Liver (tissue), 9 donors: ENCODE measurements around the gene HRCT1. TPM values are rescaled to one million over a fixed set of nuclear protein-coding genes. Genes with fewer than 3 reads are reported as not detected.

Experiments
- DNase-seq: peaks from one replicate; pipeline ENCODE4 v3.0.0-alpha.2; 2017; ENCODE audit warnings: low spot score
- H3K27ac ChIP-seq, 2 donors: one replicate each; pipeline ENCODE4 v1.7.0; 2013; ENCODE audit warnings: inconsistent platforms in 2 of 2, low read length in 2 of 2, control low read depth in 1 of 2, low read depth in 1 of 2, mild to moderate bottlenecking in 1 of 2
- H3K27me3 ChIP-seq, 4 donors: one replicate each; pipeline versions ENCODE4 v1.6.1 to v1.7.0; 2013; ENCODE audit warnings: low read length in 3 of 4, inconsistent platforms in 1 of 4, mild to moderate bottlenecking in 1 of 4, moderate library complexity in 1 of 4; ENCODE audit not compliant: control insufficient read depth in 4 of 4, insufficient read depth in 4 of 4
- H3K36me3 ChIP-seq, 4 donors: one replicate each; pipeline versions ENCODE4 v1.6.1 to v1.7.0; 2013; ENCODE audit warnings: low read length in 3 of 4, mild to moderate bottlenecking in 3 of 4, low read depth in 1 of 4, moderate library complexity in 1 of 4; ENCODE audit not compliant: control insufficient read depth in 4 of 4, insufficient read depth in 3 of 4
- H3K4me1 ChIP-seq, 4 donors: one replicate each; pipeline versions ENCODE4 v1.6.1 to v1.7.0; 2013; ENCODE audit warnings: low read length in 3 of 4, mild to moderate bottlenecking in 3 of 4, moderate library complexity in 1 of 4; ENCODE audit not compliant: control insufficient read depth in 4 of 4, insufficient read depth in 4 of 4
- H3K4me3 ChIP-seq, 3 donors: one replicate each; pipeline versions ENCODE4 v1.6.1 to v1.7.0; 2013; ENCODE audit warnings: low read length in 3 of 3, control low read depth in 1 of 3, low read depth in 1 of 3, mild to moderate bottlenecking in 1 of 3
- H3K9ac ChIP-seq, 2 donors: one replicate each; pipeline ENCODE4 v1.7.0; 2013; ENCODE audit warnings: low read length in 2 of 2, mild to moderate bottlenecking in 2 of 2, moderate library complexity in 2 of 2, control low read depth in 1 of 2, low read depth in 1 of 2
- H3K9me3 ChIP-seq, 4 donors: one replicate each; pipeline versions ENCODE4 v1.6.1 to v1.7.0; 2013; ENCODE audit warnings: low read length in 3 of 4; ENCODE audit not compliant: control insufficient read depth in 4 of 4
- ATF3 ChIP-seq: IDR thresholded peaks from 2 replicates; pipeline ENCODE4 v1.6.1; 2016; ENCODE audit warnings: antibody characterized with exemption
- CTCF ChIP-seq: fragments of 150-350 bp; IDR thresholded peaks from 2 replicates; pipeline ENCODE4 v1.5.1; 2017; ENCODE audit warnings: improper control_type of control experiment, low read depth, low read length; ENCODE audit not compliant: missing input control
- FOXA1 ChIP-seq: IDR thresholded peaks from 2 replicates; pipeline ENCODE4 v1.6.1; 2016; ENCODE audit warnings: antibody characterized with exemption
- FOXA2 ChIP-seq: IDR thresholded peaks from 2 replicates; pipeline ENCODE4 v1.6.1; 2016; ENCODE audit warnings: antibody characterized with exemption
- GABPA ChIP-seq, 2 donors: IDR thresholded peaks in 1 of 2; conservative IDR thresholded peaks in 1 of 2; 2 replicates each; pipeline ENCODE4 v1.6.1; 2016; ENCODE audit warnings: antibody characterized with exemption in 2 of 2, mild to moderate bottlenecking in 1 of 2, moderate library complexity in 1 of 2
- HNF4A ChIP-seq, 2 donors: conservative IDR thresholded peaks; 2 replicates each; pipeline ENCODE4 v1.6.1; 2016; ENCODE audit warnings: antibody characterized with exemption in 2 of 2, mild to moderate bottlenecking in 2 of 2
- HNF4G ChIP-seq: IDR thresholded peaks from 2 replicates; pipeline ENCODE4 v1.6.1; 2016; ENCODE audit warnings: antibody characterized with exemption
- JUND ChIP-seq, 2 donors: IDR thresholded peaks; 2 replicates each; pipeline ENCODE4 v1.6.1; 2016; ENCODE audit warnings: antibody characterized with exemption in 2 of 2
- MAX ChIP-seq: IDR thresholded peaks from 2 replicates; pipeline ENCODE4 v1.6.1; 2016; ENCODE audit warnings: antibody characterized with exemption
- NR2F2 ChIP-seq: IDR thresholded peaks from 2 replicates; pipeline ENCODE4 v1.6.1; 2016; ENCODE audit warnings: antibody characterized with exemption
- RAD21 ChIP-seq, 2 donors: IDR thresholded peaks; 2 replicates each; pipeline ENCODE4 v1.6.1; 2016; ENCODE audit warnings: antibody characterized with exemption in 2 of 2, mild to moderate bottlenecking in 2 of 2
- RXRA ChIP-seq, 2 donors: IDR thresholded peaks; 2 replicates each; pipeline ENCODE4 v1.6.1; 2017 to 2018; ENCODE audit warnings: antibody characterized with exemption in 2 of 2, mild to moderate bottlenecking in 1 of 2
- TAF1 ChIP-seq: conservative IDR thresholded peaks from 2 replicates; pipeline ENCODE4 v1.6.1; 2016; ENCODE audit warnings: antibody characterized with exemption, mild to moderate bottlenecking
- YY1 ChIP-seq: IDR thresholded peaks from 2 replicates; pipeline ENCODE4 v1.6.1; 2016; ENCODE audit warnings: antibody characterized with exemption, mild to moderate bottlenecking
- ZBTB33 ChIP-seq: IDR thresholded peaks from 2 replicates; pipeline ENCODE4 v1.6.1; 2016; ENCODE audit warnings: antibody characterized with exemption
- WGBS: extraction: QIAGEN DNeasy Blood & Tissue Kit; methylation state at CpG from one replicate; pipeline ENCODE4 v1.1.7; 2013; 5-methylcytosine and 5-hydroxymethylcytosine counted together
- polyA plus RNA-seq, 2 donors: library from polyadenylated mRNA; stranded (reverse) in 1 of 2; unstranded in 1 of 2; fragments of 200-250 nt in 1 of 2; fragments of >200 nt in 1 of 2; fragmentation: Nextera tagmentation in 1 of 2; extraction: Ambion mirVana in 1 of 2; gene quantifications; one replicate each; pipeline versions ENCODE4 v1.2.1 to v1.2.3, GENCODE V29; 2013 to 2015
- total RNA-seq, 2 donors: library from RNA; depleted of rRNA; stranded (reverse); fragments of >200 nt; gene quantifications; one replicate each; pipeline ENCODE4 v1.2.3, GENCODE V29; 2014
- donor health status: healthy.
- donor health status: healthy.
- donor health status: healthy.
- donor health status: healthy.
- donor health status: healthy.

The HRCT1 gene
- total and polyA plus RNA-seq, 4 donors: 0.08 to 2.9 (median 0.27) TPM

- DNase-seq: no peak
- Histone ChIP-seq H3K4me1 (peaks cover 16 to 40% (median 33%) of the 10 kb centered on the region in 4 donors), H3K27ac (peak overlapping the region; percentile 67 to 78), H3K9me3 (no peaks in the 10 kb centered on the region), H3K9ac (no peak overlapping the region), H3K27me3 (no peaks in the 10 kb centered on the region), H3K4me3 (no peak overlapping the region), H3K36me3 (no peaks in the 10 kb centered on the region)
- WGBS: 77% methylated on average over 8 of the region's 8 CpGs
- no peak for TF ChIP-seq CTCF
- no peak for TF ChIP-seq GABPA (IDR thresholded peaks at IDR 0.05 in 1 of 2, conservative IDR thresholded peaks at IDR 0.05 in 1 of 2)
- no peak for TF ChIP-seq HNF4G
- TF ChIP-seq NR2F2: no peak
- TF ChIP-seq MAX: no peak
- no peak for TF ChIP-seq JUND (IDR thresholded peaks at IDR 0.05)
- TF ChIP-seq FOXA1: no peak
- TF ChIP-seq TAF1: no peak
Measured at GRCh38 chr9:35905051-35905781, 786 bp upstream of the HRCT1 start.

- Histone ChIP-seq H3K36me3 (no peaks in the 10 kb centered on the region), H3K4me3 (no peak overlapping the region), H3K27me3 (no peaks in the 10 kb centered on the region), H3K27ac (peak overlapping the region; percentile 74 to 78), H3K4me1 (peaks cover 16 to 49% (median 35%) of the 10 kb centered on the region in 4 donors), H3K9me3 (no peaks in the 10 kb centered on the region), H3K9ac (no peak overlapping the region)
- WGBS: 56% methylated on average over 14 of the region's 14 CpGs
- peak in 1 of 2 donors; percentile 5 for TF ChIP-seq HNF4A (conservative IDR thresholded peaks at IDR 0.05)
- no peak for TF ChIP-seq TAF1
- TF ChIP-seq FOXA2: no peak
- no peak for TF ChIP-seq RAD21 (IDR thresholded peaks at IDR 0.05)
- TF ChIP-seq RXRA (IDR thresholded peaks at IDR 0.05): peak in 1 of 2 donors; percentile 32
- DNase-seq: no peak
Measured at GRCh38 chr9:35906923-35907699, 1.1 kb downstream of the HRCT1 start.

GRCh38 chr9:35907711-35908503 lies 1.9 kb downstream of the HRCT1 start:
- H3K9me3 ChIP-seq: no peaks in the 10 kb centered on the region
- peak; percentile 69 for DNase-seq
- H3K27ac ChIP-seq: peak overlapping the region; percentile 74 to 78
- no peaks in the 10 kb centered on the region for H3K36me3 ChIP-seq
- H3K4me1 ChIP-seq: peaks cover 16 to 54% (median 38%) of the 10 kb centered on the region in 4 donors
- no peak overlapping the region for H3K9ac ChIP-seq
- no peak overlapping the region for H3K4me3 ChIP-seq
- WGBS: 52% methylated on average over 13 of the region's 13 CpGs
- H3K27me3 ChIP-seq: no peaks in the 10 kb centered on the region
- TF ChIP-seq JUND (IDR thresholded peaks at IDR 0.05): peak; percentile 87 to 92
- no peak for TF ChIP-seq MAX
- TF ChIP-seq FOXA2: no peak
- TF ChIP-seq ZBTB33: no peak
- TF ChIP-seq ATF3: no peak
- no peak for TF ChIP-seq TAF1
- TF ChIP-seq CTCF: no peak
- TF ChIP-seq YY1: no peak
- TF ChIP-seq HNF4G: no peak
- peak in 1 of 2 donors; percentile 32 for TF ChIP-seq GABPA (IDR thresholded peaks at IDR 0.05 in 1 of 2, conservative IDR thresholded peaks at IDR 0.05 in 1 of 2)
- no peak for TF ChIP-seq RXRA (IDR thresholded peaks at IDR 0.05)
